Astrocyte of the cerebellum (primary cell): Measurements from ENCODE around the gene PPFIBP1.
"Not testable (repeated sequence)": the region's sequence is repeated elsewhere in the genome, so short reads cannot be mapped to it uniquely, and the experiment has no call there.

Experiments used
- DNase-seq: peaks from one replicate; pipeline ENCODE4 v3.0.0-alpha.2; 2011; ENCODE audit warnings: low read depth
- H3K4me3 ChIP-seq: 2 replicates; pipeline ENCODE4 v1.5.1; 2011; ENCODE audit warnings: mild to moderate bottlenecking, low read depth, low read length, moderate library complexity
- CTCF ChIP-seq: IDR thresholded peaks from 2 replicates; pipeline ENCODE4 v1.5.1; 2012; ENCODE audit warnings: low read length, low read depth, moderate library complexity, mild to moderate bottlenecking; ENCODE audit errors: missing control alignments
- in situ Hi-C: cut with HindIII; loops from 2 replicates; pipeline ENCODE4 v1.10.0; 2017; ENCODE audit warnings: low sequenced_read_pairs

Gene PPFIBP1

GRCh38 chr12:27595231-27595642, 71.2 kb downstream of the PPFIBP1 start:
- in situ Hi-C loops: no loop called here
- H3K4me3 ChIP-seq: no peak overlapping the region
- peak; percentile 89 for DNase-seq
- TF ChIP-seq CTCF: no peak

GRCh38 chr12:27598866-27599265, 74.9 kb downstream of the PPFIBP1 start:
- DNase-seq, H3K4me3 ChIP-seq, in situ Hi-C loops: not testable (repeated sequence)

GRCh38 chr12:27601056-27601828, 77.2 kb downstream of the PPFIBP1 start:
- in situ Hi-C loops, H3K4me3 ChIP-seq, DNase-seq: not testable (repeated sequence)

GRCh38 chr12:27602516-27602915, 78.5 kb downstream of the PPFIBP1 start:
- DNase-seq: no peak
- in situ Hi-C loops: no loop called here
- no peak for TF ChIP-seq CTCF
- no peak overlapping the region for H3K4me3 ChIP-seq

- in situ Hi-C loops: no loop called here
- no peak for DNase-seq
- no peak for TF ChIP-seq CTCF
- no peak overlapping the region for H3K4me3 ChIP-seq
Observed at GRCh38 chr12:27604431-27604830, 80.4 kb downstream of the PPFIBP1 start.

- in situ Hi-C loops: no loop called here
- TF ChIP-seq CTCF: no peak
- DNase-seq: no peak
- no peak overlapping the region for H3K4me3 ChIP-seq
Observed at GRCh38 chr12:27606986-27607385, 83.0 kb downstream of the PPFIBP1 start.

GRCh38 chr12:27607591-27607990, 83.6 kb downstream of the PPFIBP1 start:
- TF ChIP-seq CTCF: no peak
- no peak for DNase-seq
- no peak overlapping the region for H3K4me3 ChIP-seq
- in situ Hi-C loops: no loop called here
